HepG2 (cell line): ENCODE results near the gene LY6G5B. TPM values are rescaled to one million over a fixed set of nuclear protein-coding genes. Genes with fewer than 3 reads are reported as not detected.

ENCODE experiments used
- ATAC-seq: fragments of 200-7000 bp; cut with Tn5 transposase; 3 replicates; pipeline ENCODE4 v1.9.1; 2020; ENCODE audit warnings: mild to moderate bottlenecking, moderate library complexity
- BruUV-seq: library from RNA; stranded (reverse); fragments of 400-500 nt; replicated peaks from 2 replicates; lab custom pipeline; 2021; lab: Mats Ljungman, UMichigan
- CTCF ChIA-PET: fragments of 300-600 bp; formaldehyde crosslinking; extraction: SDS; loops from one replicate; lab custom pipeline; 2021; ENCODE audit warnings: low total read pairs, inconsistent platforms, low intra/inter-chr PET ratio; lab: Yijun Ruan, JAX
- POLR2A ChIA-PET: fragments of 350-600 bp; sonication (Branson Sonifier 250); formaldehyde crosslinking; loops from one replicate; lab custom pipeline; 2020; ENCODE audit warnings: antibody characterized with exemption, inconsistent platforms; lab: Yijun Ruan, JAX
- DNase-seq: peaks from one replicate; pipeline ENCODE4 v3.0.0-alpha.2; 2015; ENCODE audit warnings: low spot score
- FAIRE-seq: peaks from 3 replicates; lab custom pipeline; 2011; peaks lifted over from hg19 to GRCh38; lab: Jason Lieb, UNC
- H2AFZ ChIP-seq: one replicate; pipeline ENCODE4 v1.6.1; 2011; ENCODE audit warnings: low read length, inconsistent platforms
- H3K27ac ChIP-seq: fragments of 300-600 bp; 3 replicates; pipeline ENCODE4 v1.8.0; 2011; ENCODE audit warnings: mixed run types, mild to moderate bottlenecking, mixed read lengths, low read length, inconsistent platforms; ENCODE audit not compliant: insufficient read depth; ENCODE audit errors: extremely low read length
- H3K27me3 ChIP-seq, 2 experiments: fragments of 200-600 bp in 1 of 2; 2 replicates in 1 of 2; 3 replicates in 1 of 2; pipeline versions ENCODE4 v1.6.0 to v1.8.0; 2011; ENCODE audit warnings: low read length in 2 of 2, mild to moderate bottlenecking in 2 of 2, moderate library complexity in 2 of 2, inconsistent platforms in 1 of 2; ENCODE audit not compliant: insufficient read depth in 2 of 2, control insufficient read depth in 1 of 2
- H3K36me3 ChIP-seq, 2 experiments: fragments of 200-600 bp in 1 of 2; replicated peaks in 1 of 2; 2 replicates in 1 of 2; 3 replicates in 1 of 2; pipeline versions ENCODE4 v1.5.1 to v1.8.0; 2011; ENCODE audit warnings: low read length in 2 of 2, inconsistent platforms in 1 of 2; ENCODE audit not compliant: insufficient read depth in 2 of 2, control insufficient read depth in 1 of 2
- H3K4me1 ChIP-seq: 2 replicates; pipeline ENCODE4 v1.5.1; 2012; ENCODE audit warnings: low read length, inconsistent platforms; ENCODE audit not compliant: insufficient read depth
- H3K4me2 ChIP-seq: 2 replicates; pipeline ENCODE4 v1.6.0; 2011; ENCODE audit warnings: low read depth, low read length, inconsistent platforms
- H3K4me3 ChIP-seq, 3 experiments: fragments of 200-600 bp in 1 of 3; sonication (generic), shearing (Covaris generic) in 1 of 3; replicated peaks in 1 of 3; 2 replicates each; pipeline ENCODE4 v1.5.1; 2011 to 2016; ENCODE audit warnings: low read length in 3 of 3, inconsistent platforms in 2 of 3, low read depth in 2 of 3, mild to moderate bottlenecking in 2 of 3, control low read depth in 1 of 3, mixed read lengths in 1 of 3; ENCODE audit not compliant: insufficient read depth in 1 of 3
- H3K79me2 ChIP-seq: one replicate; pipeline ENCODE4 v1.6.1; 2011; ENCODE audit warnings: low read length, inconsistent platforms; ENCODE audit not compliant: insufficient read depth
- H3K9ac ChIP-seq: 2 replicates; pipeline ENCODE4 v1.6.0; 2011; ENCODE audit warnings: mild to moderate bottlenecking, low read depth, low read length, inconsistent platforms; ENCODE audit not compliant: insufficient read depth
- H3K9me3 ChIP-seq: 2 replicates; pipeline ENCODE4 v1.5.1; 2012; ENCODE audit warnings: mild to moderate bottlenecking, low read length
- H4K20me1 ChIP-seq: 2 replicates; pipeline ENCODE4 v1.6.0; 2011; ENCODE audit warnings: inconsistent platforms, mild to moderate bottlenecking, low read length, moderate library complexity; ENCODE audit not compliant: insufficient read depth
- CHD2 ChIP-seq: IDR thresholded peaks from 2 replicates; pipeline ENCODE4 v1.6.1; 2011; ENCODE audit warnings: low read depth, low read length, improper control_type of control experiment
- EHMT2 ChIP-seq: fragments of 200-600 bp; sonication (generic); IDR thresholded peaks from 2 replicates; pipeline ENCODE4 v1.7.0; 2017; ENCODE audit warnings: antibody characterized with exemption, low read depth, low read length, borderline replicate concordance
- ETV6 ChIP-seq: sonication (generic); formaldehyde crosslinking; conservative IDR thresholded peaks from 2 replicates; pipeline ENCODE4 v1.4.0; 2020; ENCODE audit warnings: missing genetic modification reagents
- KMT2B ChIP-seq: IDR thresholded peaks from 2 replicates; pipeline ENCODE4 v1.6.1; 2016; ENCODE audit warnings: missing genetic modification reagents, missing compliant biosample characterization
- NFE2L2 ChIP-seq: fragments of 150-350 bp; IDR thresholded peaks from 2 replicates; pipeline ENCODE4 v1.6.1; 2014; ENCODE audit warnings: low read length
- NFYB ChIP-seq: sonication (generic); formaldehyde crosslinking; IDR thresholded peaks from 2 replicates; pipeline ENCODE4 v1.4.0; 2020; ENCODE audit warnings: missing genetic modification reagents
- SCMH1 ChIP-seq: sonication (generic); formaldehyde crosslinking; IDR thresholded peaks from 2 replicates; pipeline ENCODE4 v1.9.0; 2021; ENCODE audit warnings: missing genetic modification reagents, mild to moderate bottlenecking, borderline replicate concordance
- SNAI1 ChIP-seq: sonication (generic); formaldehyde crosslinking; IDR thresholded peaks from 2 replicates; pipeline ENCODE4 v1.5.0; 2020; ENCODE audit warnings: mild to moderate bottlenecking, missing genetic modification reagents, borderline replicate concordance
- SRSF4 ChIP-seq: fragments of 200-400 bp; formaldehyde crosslinking; IDR thresholded peaks from one replicate; pipeline ENCODE4 v1.6.1; 2018; ENCODE audit warnings: mild to moderate bottlenecking, low read depth, low read length, moderate library complexity; ENCODE audit not compliant: poor library complexity, severe bottlenecking
- ZBTB14 ChIP-seq: sonication (generic); formaldehyde crosslinking; IDR thresholded peaks from 2 replicates; pipeline ENCODE4 v1.4.0; 2020; ENCODE audit warnings: missing genetic modification reagents
- ZNF17 ChIP-seq: sonication (generic); formaldehyde crosslinking; IDR thresholded peaks from 2 replicates; pipeline ENCODE4 v1.5.0; 2020; ENCODE audit warnings: mild to moderate bottlenecking, missing genetic modification reagents
- ZNF251 ChIP-seq: sonication (generic); formaldehyde crosslinking; IDR thresholded peaks from 2 replicates; pipeline ENCODE4 v1.9.0; 2021; ENCODE audit warnings: mild to moderate bottlenecking, missing genetic modification reagents
- ZNF672 ChIP-seq: sonication (generic); formaldehyde crosslinking; IDR thresholded peaks from 2 replicates; pipeline ENCODE4 v1.8.1; 2022; ENCODE audit warnings: missing genetic modification reagents
- ZNF776 ChIP-seq: sonication (generic); formaldehyde crosslinking; IDR thresholded peaks from 2 replicates; pipeline ENCODE4 v1.4.0; 2020; ENCODE audit warnings: mild to moderate bottlenecking, missing genetic modification reagents
- ZNF839 ChIP-seq: sonication (generic); formaldehyde crosslinking; IDR thresholded peaks from 2 replicates; pipeline ENCODE4 v1.4.0; 2020; ENCODE audit warnings: missing genetic modification reagents, mild to moderate bottlenecking, borderline replicate concordance
- WGBS: methylation state at CpG from one replicate; pipeline ENCODE4 v1.1.6; 2017; ENCODE audit warnings: low lambda C conversion rate; 5-methylcytosine and 5-hydroxymethylcytosine counted together
- in situ Hi-C: cut with HindIII; loops from 2 replicates; pipeline ENCODE4 v1.10.0; 2017; ENCODE audit warnings: low pct_unique_long_range_greater_than_20kb; ENCODE audit not compliant: extremely low pct_ligation_motif_present
- intact Hi-C: fragments of 100-400 bp; cut with micrococcal nuclease; formaldehyde crosslinking; loops from one replicate; pipeline ENCODE4 v1.10.0; 2022; ENCODE audit not compliant: unreplicated experiment
- polyA plus RNA-seq, 8 experiments: library from polyadenylated mRNA; depleted of rRNA in 3 of 8; stranded (reverse) in 7 of 8; unstranded in 1 of 8; fragments of >200 nt; fragmentation: Illumina TruSeq in 4 of 8; extraction: Trizol in 4 of 8; gene quantifications; 2 replicates each; pipeline versions ENCODE4 v1.2.1 to v1.2.3, GENCODE V29; 2011 to 2016; ENCODE audit warnings: low read depth in 4 of 8, missing spikeins in 1 of 8, mixed read lengths in 1 of 8; ENCODE audit not compliant: insufficient read depth in 1 of 8
- total RNA-seq, 5 experiments: library from RNA; depleted of rRNA; stranded (reverse); fragments of >200 nt; fragmentation: Illumina TruSeq; extraction: Trizol; gene quantifications; 2 replicates each; pipeline ENCODE4 v1.2.3, GENCODE V29; 2016; ENCODE audit warnings: low read depth in 1 of 5
- TF ChIP-seq, protein P1 (sequence below): IDR thresholded peaks from 2 replicates; pipeline ENCODE4 v1.6.1; 2012; ENCODE audit warnings: low read depth, low read length, improper control_type of control experiment
- TF ChIP-seq, protein P2 (sequence below): sonication (generic); formaldehyde crosslinking; IDR thresholded peaks from 2 replicates; pipeline ENCODE4 v1.5.1; 2020; ENCODE audit warnings: mild to moderate bottlenecking, moderate library complexity, missing genetic modification reagents
- TF ChIP-seq, protein P3 (sequence below): IDR thresholded peaks from 2 replicates; pipeline ENCODE4 v1.6.1; 2016; ENCODE audit warnings: control low read depth

Gene LY6G5B
- total and polyA plus RNA-seq, 2 of the 13 experiments (the other 11 are each of a cell fraction or from before 2014, with no cell fraction given) = 7.8 to 15.7 TPM

DNA sequence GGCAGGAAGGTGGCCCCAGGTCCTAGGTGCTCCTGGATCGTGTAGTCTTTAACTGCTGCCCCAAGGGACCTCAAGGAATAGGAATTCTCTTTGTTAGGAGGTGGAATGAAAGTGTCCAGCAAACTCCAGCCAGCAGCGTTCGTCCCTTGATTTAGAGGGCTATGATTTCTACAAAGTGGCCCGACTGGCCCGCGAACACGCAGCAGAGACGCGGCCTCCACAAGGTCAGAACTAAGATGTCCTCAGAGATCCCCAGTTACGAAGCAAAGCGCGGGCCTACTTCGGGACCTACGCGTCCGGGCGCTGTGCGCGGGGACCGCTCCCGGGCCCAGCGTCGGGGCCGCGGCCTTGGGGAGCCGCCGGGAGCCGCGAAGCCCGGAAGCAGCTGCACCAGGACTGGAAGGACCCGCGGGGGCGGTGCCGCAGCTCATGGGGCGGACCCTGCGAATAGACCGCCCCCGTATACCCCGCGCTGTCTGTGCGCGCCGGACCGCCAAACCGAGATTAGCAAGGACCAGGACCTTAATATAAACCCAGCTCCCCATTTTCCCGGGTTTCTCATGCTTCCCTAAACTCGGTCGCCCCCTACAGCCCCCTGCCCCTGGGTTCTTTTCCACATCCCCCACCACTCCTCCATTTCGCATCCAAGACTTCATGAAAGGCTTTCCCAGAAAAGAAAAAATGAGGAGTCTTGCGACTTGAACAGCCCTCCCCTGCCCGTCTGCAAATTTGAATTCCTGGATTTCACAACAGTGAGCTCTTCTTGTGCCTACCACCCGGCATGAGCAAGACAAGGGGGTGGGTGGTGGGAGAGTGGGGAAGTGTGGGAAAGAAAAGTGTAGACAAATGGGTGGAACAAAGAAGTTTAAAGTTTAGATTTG is 9.2 kb upstream of the LY6G5B start, which contains the start of gene C6orf47:
Gene C6orf47 (minus strand): TSS at position 398 of the 881 bp plus-strand sequence. CDS start 831 bp downstream, outside the sequence.
- POLR2A ChIA-PET = interaction anchor here (0.6 to 7.4 kb wide), 29 partner anchors 7 to 530 kb away, joined by 3 to 438 read pairs (median 5); partner anchors contain the start of genes ABHD16A, AIF1, APOM and BAG6
- FAIRE-seq = peak; percentile 59
- peak within 1 kb of the TSS; percentile 100 for H3K4me2 ChIP-seq
- in situ Hi-C loops (no loop called here), intact Hi-C loops (loop anchor here (1.0 kb wide), 1 partner anchor 8 kb away; the partner anchor contains the start of gene BAG6)
- peak; percentile 66 for ATAC-seq
- peak within 1 kb of the TSS; percentile 72 for H3K9ac ChIP-seq
- peak within 1 kb of the TSS; percentile 56 to 78 (median 68) for H3K4me3 ChIP-seq
- no peaks in the 10 kb centered on the region; a peak in 1 of 5 replicates for H3K27me3 ChIP-seq
- peaks cover 10 to 20% of the 10 kb centered on the region in 2 experiments for H3K36me3 ChIP-seq
- H3K27ac ChIP-seq = peak within 1 kb of the TSS; percentile 73
- peaks cover 19% of the 10 kb centered on the region; the same call in 1 of the 2 replicates for H4K20me1 ChIP-seq
- peaks cover 86% of the 10 kb centered on the region for H3K4me1 ChIP-seq
- no TSS peak for BruUV-seq
- peak; percentile 79 for DNase-seq
- CTCF ChIA-PET = no interaction called here
- peaks cover 70% of the 10 kb centered on the region for H3K79me2 ChIP-seq
- no peak within 1 kb of the TSS for H2AFZ ChIP-seq
- WGBS = 5% methylated on average over 23 of the region's 52 CpGs
- H3K9me3 ChIP-seq = no peaks in the 10 kb centered on the region
- TF ChIP-seq ZNF672 (CRISPR knock-in tag) (no peak), ETV6 (CRISPR knock-in tag) (peak; percentile 36; the same call in 1 of the 2 replicates), CHD2 (no peak), ZNF776 (no peak; the same call in 1 of the 2 replicates), ZNF17 (no peak), ZNF251 (CRISPR knock-in tag) (no peak), NFE2L2 (no peak), KMT2B (CRISPR knock-in tag) (no peak; the same call in 1 of the 2 replicates), NFYB (CRISPR knock-in tag) (0 out of 2 replicates have a peak, but pooled peaks have one; percentile 30), SCMH1 (CRISPR knock-in tag) (no peak), EHMT2 (no peak), SRSF4 (no peak), ZNF839 (peak; percentile 89; the same call in 1 of the 2 replicates), SNAI1 (CRISPR knock-in tag) (no peak), ZBTB14 (CRISPR knock-in tag) (peak; percentile 78)
- TF ChIP-seq, protein P1, sequence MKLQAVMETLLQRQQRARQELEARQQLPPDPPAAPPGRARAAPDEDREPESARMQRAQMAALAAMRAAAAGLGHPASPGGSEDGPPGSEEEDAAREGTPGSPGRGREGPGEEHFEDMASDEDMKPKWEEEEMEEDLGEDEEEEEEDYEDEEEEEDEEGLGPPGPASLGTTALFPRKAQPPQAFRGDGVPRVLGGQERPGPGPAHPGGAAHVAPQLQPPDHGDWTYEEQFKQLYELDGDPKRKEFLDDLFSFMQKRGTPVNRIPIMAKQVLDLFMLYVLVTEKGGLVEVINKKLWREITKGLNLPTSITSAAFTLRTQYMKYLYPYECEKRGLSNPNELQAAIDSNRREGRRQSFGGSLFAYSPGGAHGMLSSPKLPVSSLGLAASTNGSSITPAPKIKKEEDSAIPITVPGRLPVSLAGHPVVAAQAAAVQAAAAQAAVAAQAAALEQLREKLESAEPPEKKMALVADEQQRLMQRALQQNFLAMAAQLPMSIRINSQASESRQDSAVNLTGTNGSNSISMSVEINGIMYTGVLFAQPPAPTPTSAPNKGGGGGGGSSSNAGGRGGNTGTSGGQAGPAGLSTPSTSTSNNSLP = no peak
- TF ChIP-seq, protein P2, sequence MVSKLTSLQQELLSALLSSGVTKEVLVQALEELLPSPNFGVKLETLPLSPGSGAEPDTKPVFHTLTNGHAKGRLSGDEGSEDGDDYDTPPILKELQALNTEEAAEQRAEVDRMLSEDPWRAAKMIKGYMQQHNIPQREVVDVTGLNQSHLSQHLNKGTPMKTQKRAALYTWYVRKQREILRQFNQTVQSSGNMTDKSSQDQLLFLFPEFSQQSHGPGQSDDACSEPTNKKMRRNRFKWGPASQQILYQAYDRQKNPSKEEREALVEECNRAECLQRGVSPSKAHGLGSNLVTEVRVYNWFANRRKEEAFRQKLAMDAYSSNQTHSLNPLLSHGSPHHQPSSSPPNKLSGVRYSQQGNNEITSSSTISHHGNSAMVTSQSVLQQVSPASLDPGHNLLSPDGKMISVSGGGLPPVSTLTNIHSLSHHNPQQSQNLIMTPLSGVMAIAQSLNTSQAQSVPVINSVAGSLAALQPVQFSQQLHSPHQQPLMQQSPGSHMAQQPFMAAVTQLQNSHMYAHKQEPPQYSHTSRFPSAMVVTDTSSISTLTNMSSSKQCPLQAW (CRISPR knock-in tag) = peak; percentile 49; the same call in 1 of the 2 replicates
- TF ChIP-seq, protein P3, sequence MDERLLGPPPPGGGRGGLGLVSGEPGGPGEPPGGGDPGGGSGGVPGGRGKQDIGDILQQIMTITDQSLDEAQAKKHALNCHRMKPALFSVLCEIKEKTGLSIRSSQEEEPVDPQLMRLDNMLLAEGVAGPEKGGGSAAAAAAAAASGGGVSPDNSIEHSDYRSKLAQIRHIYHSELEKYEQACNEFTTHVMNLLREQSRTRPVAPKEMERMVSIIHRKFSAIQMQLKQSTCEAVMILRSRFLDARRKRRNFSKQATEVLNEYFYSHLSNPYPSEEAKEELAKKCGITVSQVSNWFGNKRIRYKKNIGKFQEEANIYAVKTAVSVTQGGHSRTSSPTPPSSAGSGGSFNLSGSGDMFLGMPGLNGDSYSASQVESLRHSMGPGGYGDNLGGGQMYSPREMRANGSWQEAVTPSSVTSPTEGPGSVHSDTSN (CRISPR knock-in tag) = no peak
